GM12873 (cell line): ENCODE results near the gene OR1J2.

ENCODE experiments used
- TF ChIP-seq, protein P1 (sequence below): IDR thresholded peaks from 2 replicates; pipeline ENCODE4 v1.5.1; 2012; ENCODE audit warnings: low read depth, mild to moderate bottlenecking, moderate library complexity, low read length, control low read depth; ENCODE audit not compliant: insufficient read depth; ENCODE audit errors: missing control alignments

The OR1J2 gene, protein sequence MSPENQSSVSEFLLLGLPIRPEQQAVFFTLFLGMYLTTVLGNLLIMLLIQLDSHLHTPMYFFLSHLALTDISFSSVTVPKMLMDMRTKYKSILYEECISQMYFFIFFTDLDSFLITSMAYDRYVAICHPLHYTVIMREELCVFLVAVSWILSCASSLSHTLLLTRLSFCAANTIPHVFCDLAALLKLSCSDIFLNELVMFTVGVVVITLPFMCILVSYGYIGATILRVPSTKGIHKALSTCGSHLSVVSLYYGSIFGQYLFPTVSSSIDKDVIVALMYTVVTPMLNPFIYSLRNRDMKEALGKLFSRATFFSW

DNA sequence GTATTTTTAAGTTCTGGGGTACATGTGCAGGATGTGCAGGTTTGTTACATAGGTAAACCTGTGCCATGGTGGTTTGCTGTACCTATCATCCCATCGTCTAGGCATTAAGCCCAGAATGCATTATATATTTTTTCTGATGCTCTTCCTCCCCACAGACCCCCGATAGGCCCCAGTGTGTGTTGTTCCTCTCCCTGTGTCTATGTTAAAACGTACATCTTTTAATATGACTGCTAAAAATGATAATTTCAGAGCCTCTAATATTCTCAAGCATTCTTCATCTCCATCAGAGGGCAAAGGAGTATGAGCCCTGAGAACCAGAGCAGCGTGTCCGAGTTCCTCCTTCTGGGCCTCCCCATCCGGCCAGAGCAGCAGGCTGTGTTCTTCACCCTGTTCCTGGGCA lies at the start of gene OR1J2:
OR1J2 (plus strand) TSS at position 301 of the 400 bp plus-strand sequence; CDS start at position 301, 0 bp downstream.
- TF ChIP-seq, protein P1, sequence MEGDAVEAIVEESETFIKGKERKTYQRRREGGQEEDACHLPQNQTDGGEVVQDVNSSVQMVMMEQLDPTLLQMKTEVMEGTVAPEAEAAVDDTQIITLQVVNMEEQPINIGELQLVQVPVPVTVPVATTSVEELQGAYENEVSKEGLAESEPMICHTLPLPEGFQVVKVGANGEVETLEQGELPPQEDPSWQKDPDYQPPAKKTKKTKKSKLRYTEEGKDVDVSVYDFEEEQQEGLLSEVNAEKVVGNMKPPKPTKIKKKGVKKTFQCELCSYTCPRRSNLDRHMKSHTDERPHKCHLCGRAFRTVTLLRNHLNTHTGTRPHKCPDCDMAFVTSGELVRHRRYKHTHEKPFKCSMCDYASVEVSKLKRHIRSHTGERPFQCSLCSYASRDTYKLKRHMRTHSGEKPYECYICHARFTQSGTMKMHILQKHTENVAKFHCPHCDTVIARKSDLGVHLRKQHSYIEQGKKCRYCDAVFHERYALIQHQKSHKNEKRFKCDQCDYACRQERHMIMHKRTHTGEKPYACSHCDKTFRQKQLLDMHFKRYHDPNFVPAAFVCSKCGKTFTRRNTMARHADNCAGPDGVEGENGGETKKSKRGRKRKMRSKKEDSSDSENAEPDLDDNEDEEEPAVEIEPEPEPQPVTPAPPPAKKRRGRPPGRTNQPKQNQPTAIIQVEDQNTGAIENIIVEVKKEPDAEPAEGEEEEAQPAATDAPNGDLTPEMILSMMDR: no peak

DNA sequence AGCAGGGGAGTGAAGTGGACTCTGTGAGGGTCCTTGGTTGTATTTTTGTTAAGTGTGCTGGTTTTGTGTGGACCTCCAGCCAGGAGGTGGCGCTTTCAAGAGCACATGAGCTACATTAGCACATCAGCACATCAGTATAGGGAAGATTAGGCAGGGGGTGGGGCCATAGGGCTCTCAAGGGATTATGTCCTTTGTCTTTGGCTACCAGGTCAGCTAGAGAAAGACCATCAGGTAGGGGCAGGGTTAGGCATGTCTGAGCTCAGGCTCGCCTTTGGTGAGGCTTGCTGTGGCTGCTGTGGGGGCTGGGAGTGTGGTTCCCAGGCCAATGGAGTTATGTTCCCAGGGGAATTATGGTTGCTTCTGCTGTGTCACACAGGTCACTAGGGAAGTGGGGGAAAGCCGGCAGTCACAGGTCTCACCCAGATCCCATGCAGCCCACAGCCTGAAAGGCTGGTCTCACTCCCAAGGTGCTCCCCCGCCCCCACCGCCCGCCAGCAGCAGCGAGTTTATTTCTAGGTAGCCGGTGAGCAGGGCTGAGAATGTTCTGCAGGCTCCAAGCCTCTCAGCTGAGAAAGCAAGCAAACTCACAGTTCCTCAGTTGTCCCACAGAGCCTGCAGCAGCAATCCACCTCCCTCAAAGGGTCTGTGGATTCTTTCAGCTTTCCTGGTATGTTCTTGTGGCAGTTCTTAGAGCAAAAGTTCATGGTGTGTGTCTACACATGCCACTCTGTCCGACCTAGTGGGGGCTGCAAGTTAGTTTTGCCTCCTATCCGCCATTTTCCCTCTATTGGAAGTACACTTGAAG lies 46.6 kb upstream of the OR1J2 start:
- TF ChIP-seq, protein P1: peak; percentile 43

DNA sequence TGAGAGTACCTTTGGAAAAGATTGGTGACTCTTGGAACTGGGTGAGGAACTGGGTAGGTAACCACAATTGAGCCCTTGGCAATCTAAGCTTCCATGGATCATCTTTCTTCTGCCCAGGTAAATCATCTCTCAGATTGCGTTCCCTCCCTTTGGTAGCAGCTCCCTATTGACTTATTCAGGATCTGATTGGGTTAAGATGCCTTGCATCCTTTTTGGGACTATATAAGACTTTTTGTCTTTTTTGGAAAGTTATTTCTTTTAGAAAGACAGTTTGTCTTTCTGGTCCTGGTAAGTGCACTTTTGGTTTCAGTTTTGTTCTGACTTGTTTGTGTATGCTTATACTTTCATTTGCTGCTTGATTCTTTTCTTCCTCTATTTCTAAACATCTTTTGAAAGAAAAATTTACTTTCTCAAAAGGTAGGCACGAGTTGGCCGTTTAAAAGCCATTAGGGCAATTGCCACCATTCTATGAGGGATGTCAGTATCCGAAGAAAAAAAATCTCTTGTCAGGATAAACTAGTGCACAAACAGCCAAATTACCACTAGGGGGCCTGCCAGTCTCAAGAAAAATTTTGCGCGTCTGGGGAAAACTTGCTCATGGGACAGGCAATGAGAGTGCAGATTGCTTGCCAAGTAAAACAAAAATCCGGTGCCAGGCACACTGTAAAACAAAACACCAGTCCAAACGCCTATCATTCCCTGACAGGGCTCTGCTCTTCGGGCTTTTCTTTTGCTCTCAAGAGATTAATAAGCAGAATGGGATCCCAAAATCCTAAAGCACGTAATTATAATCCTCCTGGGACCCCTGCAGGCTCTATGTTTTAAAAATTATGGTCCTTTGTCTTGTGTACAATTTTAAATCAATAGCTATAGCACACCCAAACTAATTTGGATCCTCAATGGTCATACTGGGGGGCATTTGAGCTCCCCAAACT lies 45.7 kb upstream of the OR1J2 start:
- TF ChIP-seq, protein P1: peak; percentile 79

DNA sequence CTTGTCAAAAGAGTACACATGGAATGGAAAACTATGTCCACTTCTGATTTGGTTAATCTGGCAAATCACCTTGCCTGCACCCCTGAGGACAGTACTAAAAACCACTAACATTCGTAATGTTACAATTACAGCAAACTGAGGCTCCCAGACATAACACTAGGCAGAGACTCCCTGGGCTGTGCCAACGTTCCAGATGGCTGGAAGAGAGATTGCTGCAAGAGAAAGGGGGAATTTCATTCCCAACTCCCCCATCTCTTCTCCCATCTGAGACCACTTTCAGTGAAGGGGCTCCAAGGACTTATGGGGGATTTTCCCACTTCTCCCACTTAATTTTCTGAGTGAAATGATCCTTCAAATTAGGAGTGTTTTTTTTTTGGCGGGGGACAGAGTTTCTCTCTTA lies 44.1 kb upstream of the OR1J2 start:
- TF ChIP-seq, protein P1: no peak

DNA sequence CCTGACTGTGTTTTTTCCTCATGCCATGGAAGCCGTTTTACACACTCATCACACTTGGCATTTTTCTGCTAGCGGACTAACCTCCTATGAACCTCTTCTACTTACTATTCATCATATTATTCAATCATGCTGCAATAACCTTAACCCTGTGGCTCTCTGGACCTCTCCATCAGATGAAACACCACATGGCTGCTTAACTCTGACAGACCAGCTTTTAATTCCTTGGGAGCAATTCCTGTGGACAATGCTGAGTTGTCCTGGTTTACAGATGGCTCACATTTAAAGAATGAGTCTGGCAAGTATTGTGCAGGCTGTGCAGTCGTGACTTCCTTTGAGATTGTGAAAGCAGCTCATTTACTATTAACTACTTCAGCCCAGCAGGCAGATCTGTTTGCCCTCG lies 41.9 kb upstream of the OR1J2 start:
- TF ChIP-seq, protein P1: no peak

DNA sequence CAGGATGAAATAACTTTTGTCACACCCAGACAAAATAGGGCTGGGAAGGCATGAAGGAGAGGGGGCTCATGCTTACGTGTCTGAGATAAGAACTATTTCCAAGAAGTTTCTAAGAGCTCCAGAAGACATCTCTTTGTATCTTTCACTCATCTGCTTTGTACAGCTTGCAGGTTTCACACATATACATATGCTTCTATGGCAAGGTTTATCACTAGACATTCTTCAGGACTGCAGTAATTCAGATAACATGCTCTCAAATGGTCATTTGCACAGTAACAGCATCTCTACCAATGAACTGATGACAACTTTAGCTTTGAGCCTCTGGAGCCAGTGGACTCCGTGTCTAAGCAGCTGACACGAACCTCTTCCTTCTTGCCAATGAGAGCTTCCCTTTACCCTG lies 36.0 kb upstream of the OR1J2 start:
- TF ChIP-seq, protein P1: no peak

DNA sequence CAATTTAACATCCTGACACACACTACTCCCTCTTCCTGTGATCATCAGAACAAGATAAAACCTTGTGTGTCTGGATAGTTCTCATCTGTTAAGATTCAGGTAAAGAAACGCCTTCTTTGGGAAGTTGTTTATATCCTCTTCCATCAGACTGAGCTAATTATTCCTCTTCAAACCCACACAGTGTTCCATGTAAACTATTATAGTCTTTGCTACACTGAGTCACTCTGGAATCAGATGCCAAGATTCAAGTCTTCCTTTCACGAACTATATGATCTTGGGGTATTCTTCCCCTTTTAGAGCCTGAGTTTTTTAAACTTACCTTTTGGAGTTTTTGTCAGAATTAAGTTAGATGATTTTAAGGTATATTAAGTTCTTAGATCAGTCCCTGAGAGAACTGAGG lies 34.9 kb upstream of the OR1J2 start:
- TF ChIP-seq, protein P1: no peak
